ENCODE measurements around the gene OR8G5. TPM values are rescaled to one million over a fixed set of nuclear protein-coding genes. Genes with fewer than 3 reads are reported as not detected.
A peak's percentile ranks its signal among the peaks of the same experiment; 100 is the strongest.

OR8G5 gene
- total RNA-seq, 1 donor from 2014 or later: not detected

- Mint-ChIP-seq H3K27me3 (ENCODE audit: low read depth, unreplicated experiment) (no peaks in the 10 kb centered on the region), H3K27ac (ENCODE audit: unreplicated experiment) (no peak overlapping the region), H3K4me1 (ENCODE audit: low read depth, unreplicated experiment) (no peaks in the 10 kb centered on the region), H3K36me3 (ENCODE audit: low read depth, unreplicated experiment) (no peaks in the 10 kb centered on the region), H3K4me3 (ENCODE audit: unreplicated experiment) (no peak overlapping the region), H3K9me3 (ENCODE audit: unreplicated experiment) (no peaks in the 10 kb centered on the region)
- no peaks in the 10 kb centered on the region for H4K20me1 ChIP-seq (ENCODE audit: insufficient read depth, low read length)
- no peak for DNase-seq (ENCODE audit: low read depth)
- H3K4me3 ChIP-seq (ENCODE audit: insufficient read depth, low read depth, low read length): no peak overlapping the region
- no peaks in the 10 kb centered on the region for H3K9me3 ChIP-seq (ENCODE audit: insufficient read depth, low read depth, low read length)
- H3K9ac ChIP-seq (ENCODE audit: low read length): no peak overlapping the region
- no peak overlapping the region for H3K4me2 ChIP-seq (ENCODE audit: low read length)
- TF ChIP-seq EZH2 (IDR thresholded peaks at IDR 0.05; ENCODE audit: insufficient read depth, low read length) (no peak), CTCF (IDR thresholded peaks at IDR 0.05; ENCODE audit: insufficient read depth, low read depth, low read length) (no peak)
- H3K4me1 ChIP-seq (ENCODE audit: insufficient read depth, low read length): no peaks in the 10 kb centered on the region
- H3K36me3 ChIP-seq (ENCODE audit: insufficient read depth, low read length): no peaks in the 10 kb centered on the region
- no peak overlapping the region for H3K27ac ChIP-seq (ENCODE audit: low read depth, low read length)
- no peaks in the 10 kb centered on the region for H3K79me2 ChIP-seq (ENCODE audit: insufficient read depth, low read length)
- H2AFZ ChIP-seq (ENCODE audit: low read depth, low read length): no peak overlapping the region
- FAIRE-seq: no peak
- peaks cover 3% of the 10 kb centered on the region for H3K27me3 ChIP-seq (ENCODE audit: insufficient read depth, low read length)
Measured at GRCh38 chr11:124274000-124274399, 17.8 kb downstream of the OR8G5 start.

GRCh38 chr11:124276081-124276480, 19.9 kb downstream of the OR8G5 start:
- peaks cover 3% of the 10 kb centered on the region for H3K27me3 ChIP-seq (ENCODE audit: insufficient read depth, low read length)
- H3K9ac ChIP-seq (ENCODE audit: low read length): no peak overlapping the region
- no peaks in the 10 kb centered on the region for H3K9me3 ChIP-seq (ENCODE audit: insufficient read depth, low read depth, low read length)
- TF ChIP-seq EZH2 (IDR thresholded peaks at IDR 0.05; ENCODE audit: insufficient read depth, low read length): no peak
- TF ChIP-seq CTCF (IDR thresholded peaks at IDR 0.05; ENCODE audit: insufficient read depth, low read depth, low read length): no peak
- no peak overlapping the region for H2AFZ ChIP-seq (ENCODE audit: low read depth, low read length)
- no peak overlapping the region for H3K27ac ChIP-seq (ENCODE audit: low read depth, low read length)
- no peaks in the 10 kb centered on the region for H3K79me2 ChIP-seq (ENCODE audit: insufficient read depth, low read length)
- H3K27ac Mint-ChIP-seq (ENCODE audit: unreplicated experiment): no peak overlapping the region
- no peak overlapping the region for H3K4me3 ChIP-seq (ENCODE audit: insufficient read depth, low read depth, low read length)
- no peaks in the 10 kb centered on the region for H3K4me1 ChIP-seq (ENCODE audit: insufficient read depth, low read length)
- H3K36me3 ChIP-seq (ENCODE audit: insufficient read depth, low read length): no peaks in the 10 kb centered on the region
- no peaks in the 10 kb centered on the region for H3K4me1 Mint-ChIP-seq (ENCODE audit: low read depth, unreplicated experiment)
- peaks cover 2% of the 10 kb centered on the region for H3K9me3 Mint-ChIP-seq (ENCODE audit: unreplicated experiment)
- H3K36me3 Mint-ChIP-seq (ENCODE audit: low read depth, unreplicated experiment): no peaks in the 10 kb centered on the region
- peak overlapping the region; percentile 21 for H3K4me2 ChIP-seq (ENCODE audit: low read length)
- H3K27me3 Mint-ChIP-seq (ENCODE audit: low read depth, unreplicated experiment): no peaks in the 10 kb centered on the region
- DNase-seq (ENCODE audit: low read depth): peak; percentile 96
- no peak for FAIRE-seq
- no peaks in the 10 kb centered on the region for H4K20me1 ChIP-seq (ENCODE audit: insufficient read depth, low read length)
- no peak overlapping the region for H3K4me3 Mint-ChIP-seq (ENCODE audit: unreplicated experiment)

- TF ChIP-seq CTCF (IDR thresholded peaks at IDR 0.05; ENCODE audit: insufficient read depth, low read depth, low read length): no peak
- no peak for TF ChIP-seq EZH2 (IDR thresholded peaks at IDR 0.05; ENCODE audit: insufficient read depth, low read length)
- no peak overlapping the region for H2AFZ ChIP-seq (ENCODE audit: low read depth, low read length)
- no peaks in the 10 kb centered on the region for H3K9me3 ChIP-seq (ENCODE audit: insufficient read depth, low read depth, low read length)
- H3K4me3 Mint-ChIP-seq (ENCODE audit: unreplicated experiment): no peak overlapping the region
- no peak overlapping the region for H3K9ac ChIP-seq (ENCODE audit: low read length)
- H3K4me1 Mint-ChIP-seq (ENCODE audit: low read depth, unreplicated experiment): no peaks in the 10 kb centered on the region
- H3K27me3 Mint-ChIP-seq (ENCODE audit: low read depth, unreplicated experiment): no peaks in the 10 kb centered on the region
- H3K36me3 ChIP-seq (ENCODE audit: insufficient read depth, low read length): no peaks in the 10 kb centered on the region
- DNase-seq (ENCODE audit: low read depth) (no peak), FAIRE-seq (no peak)
- H3K4me1 ChIP-seq (ENCODE audit: insufficient read depth, low read length): no peaks in the 10 kb centered on the region
- H3K36me3 Mint-ChIP-seq (ENCODE audit: low read depth, unreplicated experiment): no peaks in the 10 kb centered on the region
- no peaks in the 10 kb centered on the region for H4K20me1 ChIP-seq (ENCODE audit: insufficient read depth, low read length)
- H3K4me3 ChIP-seq (ENCODE audit: insufficient read depth, low read depth, low read length): no peak overlapping the region
- no peak overlapping the region for H3K4me2 ChIP-seq (ENCODE audit: low read length)
- H3K27ac Mint-ChIP-seq (ENCODE audit: unreplicated experiment): no peak overlapping the region
- peaks cover 3% of the 10 kb centered on the region for H3K9me3 Mint-ChIP-seq (ENCODE audit: unreplicated experiment)
- peaks cover 3% of the 10 kb centered on the region for H3K27me3 ChIP-seq (ENCODE audit: insufficient read depth, low read length)
- H3K79me2 ChIP-seq (ENCODE audit: insufficient read depth, low read length): no peaks in the 10 kb centered on the region
- no peak overlapping the region for H3K27ac ChIP-seq (ENCODE audit: low read depth, low read length)
Measured at GRCh38 chr11:124277207-124277606, 21.0 kb downstream of the OR8G5 start.
